ENCODE data around the gene FHAD1.

GRCh38 chr1:15410884-15411245 is 163.8 kb downstream of the FHAD1 start:
- TF ChIP-seq CTCF (IDR thresholded peaks at IDR 0.05; ENCODE audit: low read depth, low read length) (no peak), POLR2A (IDR thresholded peaks at IDR 0.05; ENCODE audit: extremely low read depth, insufficient read length) (no peak), MAX (IDR thresholded peaks at IDR 0.05; ENCODE audit: low read depth, low read length) (no peak), MYC (IDR thresholded peaks at IDR 0.05; ENCODE audit: low read depth, low read length) (no peak)
